BLaER1 (cell line): Measurements from ENCODE around the gene FBLN1.
"Not testable (repeated sequence)": the region's sequence is repeated elsewhere in the genome, so short reads cannot be mapped to it uniquely, and the experiment has no call there.

Experiments
- H3K27ac ChIP-seq: shearing (Covaris generic); formaldehyde crosslinking; 2 replicates; pipeline ENCODE4 v1.8.1; 2022
- H3K27me3 ChIP-seq: shearing (Covaris generic); formaldehyde crosslinking; 2 replicates; pipeline ENCODE4 v1.8.1; 2022
- H3K36me3 ChIP-seq: shearing (Covaris generic); formaldehyde crosslinking; 2 replicates; pipeline ENCODE4 v1.8.1; 2022
- H3K4me1 ChIP-seq: shearing (Covaris generic); formaldehyde crosslinking; 2 replicates; pipeline ENCODE4 v1.8.1; 2022
- H3K4me2 ChIP-seq: shearing (Covaris generic); formaldehyde crosslinking; 2 replicates; pipeline ENCODE4 v1.8.1; 2022
- H3K4me3 ChIP-seq: shearing (Covaris generic); formaldehyde crosslinking; 2 replicates; pipeline ENCODE4 v1.8.1; 2022
- H3K9ac ChIP-seq: shearing (Covaris generic); formaldehyde crosslinking; 2 replicates; pipeline ENCODE4 v1.8.1; 2022
- H3K9me3 ChIP-seq: shearing (Covaris generic); formaldehyde crosslinking; 2 replicates; pipeline ENCODE4 v1.8.1; 2022
- H4K20me1 ChIP-seq: shearing (Covaris generic); formaldehyde crosslinking; 2 replicates; pipeline ENCODE4 v1.8.1; 2022
- Cebpa-rat ChIP-seq: shearing (Covaris generic); IDR thresholded peaks from 2 replicates; pipeline ENCODE4 v1.8.1; 2022

FBLN1 gene

GRCh38 chr22:45612451-45612901 is 109.8 kb downstream of the FBLN1 start:
- no peaks in the 10 kb centered on the region for H3K27me3 ChIP-seq
- H3K4me3 ChIP-seq, result no peak overlapping the region
- H3K27ac ChIP-seq, result no peak overlapping the region
- H4K20me1 ChIP-seq, result no peaks in the 10 kb centered on the region
- peak overlapping the region; percentile 50 for H3K4me2 ChIP-seq
- H3K36me3 ChIP-seq, result no peaks in the 10 kb centered on the region
- H3K4me1 ChIP-seq, result peaks cover 44% of the 10 kb centered on the region
- no peaks in the 10 kb centered on the region for H3K9me3 ChIP-seq
- H3K9ac ChIP-seq, result no peak overlapping the region
- TF ChIP-seq Cebpa-rat, result no peak

GRCh38 chr22:45612940-45613339 is 110.3 kb downstream of the FBLN1 start:
- Histone ChIP-seq H3K4me3 (no peak overlapping the region), H3K9me3 (no peaks in the 10 kb centered on the region), H3K4me2 (peak overlapping the region; percentile 50), H3K27ac (no peak overlapping the region), H3K4me1 (peaks cover 41% of the 10 kb centered on the region), H3K36me3 (no peaks in the 10 kb centered on the region), H3K27me3 (no peaks in the 10 kb centered on the region), H3K9ac (no peak overlapping the region), H4K20me1 (no peaks in the 10 kb centered on the region)
- TF ChIP-seq Cebpa-rat, result no peak

GRCh38 chr22:45615364-45615763 is 112.7 kb downstream of the FBLN1 start:
- no peak for TF ChIP-seq Cebpa-rat
- Histone ChIP-seq H3K36me3 (no peaks in the 10 kb centered on the region), H4K20me1 (no peaks in the 10 kb centered on the region), H3K27me3 (no peaks in the 10 kb centered on the region), H3K9me3 (peaks cover 5% of the 10 kb centered on the region; the same call in 1 of the 2 replicates), H3K4me2 (no peak overlapping the region), H3K27ac (no peak overlapping the region), H3K4me3 (no peak overlapping the region), H3K4me1 (peaks cover 30% of the 10 kb centered on the region), H3K9ac (no peak overlapping the region)

GRCh38 chr22:45616432-45616831 is 113.7 kb downstream of the FBLN1 start:
- Histone ChIP-seq H4K20me1 (no peaks in the 10 kb centered on the region), H3K9me3 (peaks cover 5% of the 10 kb centered on the region; the same call in 1 of the 2 replicates), H3K4me3 (no peak overlapping the region), H3K4me2 (no peak overlapping the region), H3K27ac (no peak overlapping the region), H3K36me3 (no peaks in the 10 kb centered on the region), H3K27me3 (no peaks in the 10 kb centered on the region), H3K4me1 (peaks cover 30% of the 10 kb centered on the region), H3K9ac (no peak overlapping the region)
- TF ChIP-seq Cebpa-rat, result no peak

GRCh38 chr22:45617948-45618347 is 115.3 kb downstream of the FBLN1 start:
- no peak overlapping the region for H3K4me3 ChIP-seq
- H3K4me2 ChIP-seq, result no peak overlapping the region
- TF ChIP-seq Cebpa-rat, result no peak
- H3K27ac ChIP-seq, result no peak overlapping the region
- no peaks in the 10 kb centered on the region for H3K36me3 ChIP-seq
- no peaks in the 10 kb centered on the region for H4K20me1 ChIP-seq
- peaks cover 5% of the 10 kb centered on the region; the same call in 1 of the 2 replicates for H3K9me3 ChIP-seq
- no peak overlapping the region for H3K9ac ChIP-seq
- H3K27me3 ChIP-seq, result no peaks in the 10 kb centered on the region
- peaks cover 19% of the 10 kb centered on the region for H3K4me1 ChIP-seq

- H3K4me2 ChIP-seq, result no peak overlapping the region
- no peak overlapping the region for H3K4me3 ChIP-seq
- H3K27me3 ChIP-seq, result no peaks in the 10 kb centered on the region
- no peaks in the 10 kb centered on the region for H3K36me3 ChIP-seq
- TF ChIP-seq Cebpa-rat, result no peak
- peaks cover 5% of the 10 kb centered on the region; the same call in 1 of the 2 replicates for H3K9me3 ChIP-seq
- no peak overlapping the region for H3K9ac ChIP-seq
- H3K27ac ChIP-seq, result no peak overlapping the region
- H3K4me1 ChIP-seq, result peaks cover 11% of the 10 kb centered on the region
- H4K20me1 ChIP-seq, result no peaks in the 10 kb centered on the region
Observed at GRCh38 chr22:45620706-45621105, 118.0 kb downstream of the FBLN1 start.

GRCh38 chr22:45621836-45622600 is 119.3 kb downstream of the FBLN1 start:
- H3K36me3 ChIP-seq, result no peaks in the 10 kb centered on the region
- peaks cover 11% of the 10 kb centered on the region for H3K4me1 ChIP-seq
- H3K9ac ChIP-seq, result no peak overlapping the region
- TF ChIP-seq Cebpa-rat, result no peak
- no peaks in the 10 kb centered on the region for H4K20me1 ChIP-seq
- H3K27me3 ChIP-seq, result no peaks in the 10 kb centered on the region
- H3K4me2 ChIP-seq, result no peak overlapping the region
- H3K27ac ChIP-seq, result no peak overlapping the region
- H3K4me3 ChIP-seq, result no peak overlapping the region
- H3K9me3 ChIP-seq, result peaks cover 5% of the 10 kb centered on the region; the same call in 1 of the 2 replicates

- H3K4me1 ChIP-seq, result peaks cover 20% of the 10 kb centered on the region
- not testable (repeated sequence) for H3K4me2 ChIP-seq, H3K36me3 ChIP-seq, H3K27me3 ChIP-seq, H3K9me3 ChIP-seq, H3K9ac ChIP-seq, H3K4me3 ChIP-seq, H4K20me1 ChIP-seq, H3K27ac ChIP-seq
Observed at GRCh38 chr22:45623464-45624145, 120.9 kb downstream of the FBLN1 start.

GRCh38 chr22:45626198-45626651 is 123.5 kb downstream of the FBLN1 start:
- no peak overlapping the region for H3K4me2 ChIP-seq
- H3K4me3 ChIP-seq, result no peak overlapping the region
- peaks cover 37% of the 10 kb centered on the region for H3K4me1 ChIP-seq
- no peaks in the 10 kb centered on the region for H3K27me3 ChIP-seq
- no peak overlapping the region for H3K9ac ChIP-seq
- no peak overlapping the region for H3K27ac ChIP-seq
- H3K9me3 ChIP-seq, result no peaks in the 10 kb centered on the region
- H3K36me3 ChIP-seq, result no peaks in the 10 kb centered on the region
- no peaks in the 10 kb centered on the region for H4K20me1 ChIP-seq
- TF ChIP-seq Cebpa-rat, result no peak
